Activated CD4-positive, alpha-beta T cell treated with anti-CD3 and anti-CD28 coated beads, Interleukin-2, amount 10 ng/mL, durations not matched to agents 24 days and 14 days (primary cell): ENCODE data around the gene ITGBL1. TPM values are rescaled to one million over a fixed set of nuclear protein-coding genes. Genes with fewer than 3 reads are reported as not detected.

ENCODE experiments used
- DNase-seq: peaks from one replicate; pipeline ENCODE4 v3.0.0; 2022
- H3K27ac Mint-ChIP-seq: one replicate; pipeline ENCODE4 v1.8.0; 2022; ENCODE audit warnings: mild to moderate bottlenecking, mixed read lengths
- H3K27me3 Mint-ChIP-seq: one replicate; pipeline ENCODE4 v1.8.0; 2022; ENCODE audit warnings: mixed read lengths
- H3K36me3 Mint-ChIP-seq: one replicate; pipeline ENCODE4 v1.8.0; 2022; ENCODE audit warnings: low read depth, mild to moderate bottlenecking, mixed read lengths
- H3K4me1 Mint-ChIP-seq: one replicate; pipeline ENCODE4 v1.8.0; 2021; ENCODE audit warnings: mixed read lengths
- H3K4me3 Mint-ChIP-seq: one replicate; pipeline ENCODE4 v1.8.0; 2022; ENCODE audit warnings: mild to moderate bottlenecking, moderate library complexity, mixed read lengths
- H3K9me3 Mint-ChIP-seq: one replicate; pipeline ENCODE4 v1.8.0; 2021; ENCODE audit warnings: mixed read lengths
- intact Hi-C: fragments of 100-400 bp; cut with micrococcal nuclease; formaldehyde crosslinking; loops from one replicate; pipeline ENCODE4 v1.15.1; 2023
- total RNA-seq: library from RNA; stranded (reverse); gene quantifications from 2 replicates; pipeline ENCODE4 v1.2.3, GENCODE V29; 2022

Gene ITGBL1
- total RNA-seq, 1 donor from 2014 or later = not detected

GRCh38 chr13:101474419-101474957 is 22.0 kb downstream of the ITGBL1 start:
- Mint-ChIP-seq H3K27ac (no peak overlapping the region), H3K4me3 (no peak overlapping the region), H3K4me1 (no peaks in the 10 kb centered on the region), H3K36me3 (no peaks in the 10 kb centered on the region), H3K27me3 (no peaks in the 10 kb centered on the region), H3K9me3 (no peaks in the 10 kb centered on the region)
- DNase-seq = no peak
- intact Hi-C loops = no loop called here

DNA sequence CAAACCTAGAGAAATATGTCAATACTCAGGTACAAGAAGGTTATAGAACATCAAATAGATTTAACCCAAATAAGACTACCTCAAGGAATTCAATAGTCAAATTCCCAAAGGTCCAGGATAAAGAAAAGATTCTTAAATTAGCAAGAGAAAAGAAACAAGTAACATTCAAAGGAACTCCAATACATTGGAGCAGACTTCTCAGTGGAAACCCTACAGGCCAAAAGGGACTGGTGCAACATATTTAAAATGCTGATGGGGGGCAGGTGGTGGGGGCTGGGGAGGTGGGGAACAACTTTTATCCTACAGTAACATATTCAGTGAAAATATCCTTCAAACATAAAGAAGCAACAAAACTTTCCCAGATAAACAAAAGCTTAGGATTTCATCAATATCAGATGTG is 23.1 kb downstream of the ITGBL1 start:
- no peak for DNase-seq
- H3K27ac Mint-ChIP-seq = no peak overlapping the region
- no peak overlapping the region for H3K4me3 Mint-ChIP-seq
- H3K4me1 Mint-ChIP-seq = no peaks in the 10 kb centered on the region
- intact Hi-C loops = no loop called here
- no peaks in the 10 kb centered on the region for H3K36me3 Mint-ChIP-seq
- no peaks in the 10 kb centered on the region for H3K27me3 Mint-ChIP-seq
- H3K9me3 Mint-ChIP-seq = no peaks in the 10 kb centered on the region

DNA sequence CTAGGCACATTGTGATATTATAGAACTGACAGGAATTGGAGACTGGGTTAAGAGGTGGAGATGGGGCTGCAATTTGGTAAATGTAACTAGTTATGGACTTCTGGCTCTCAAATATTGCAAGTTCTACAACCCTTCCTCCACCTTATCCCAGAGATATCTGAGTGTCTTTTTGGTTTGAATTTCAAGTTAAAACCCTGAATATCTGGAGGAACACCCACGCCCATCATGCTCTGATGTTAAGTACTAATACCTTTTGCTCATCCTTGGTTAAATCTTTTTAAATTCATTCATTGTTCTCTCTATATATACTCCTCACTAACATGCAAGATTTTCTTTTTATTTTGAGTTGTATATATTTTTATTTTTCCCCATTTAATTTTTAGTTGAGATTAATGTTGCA is 28.9 kb downstream of the ITGBL1 start:
- no peak for DNase-seq
- Mint-ChIP-seq H3K4me3 (no peak overlapping the region), H3K27me3 (no peaks in the 10 kb centered on the region), H3K4me1 (no peaks in the 10 kb centered on the region), H3K36me3 (no peaks in the 10 kb centered on the region), H3K27ac (no peak overlapping the region), H3K9me3 (no peaks in the 10 kb centered on the region)
- intact Hi-C loops = no loop called here

DNA sequence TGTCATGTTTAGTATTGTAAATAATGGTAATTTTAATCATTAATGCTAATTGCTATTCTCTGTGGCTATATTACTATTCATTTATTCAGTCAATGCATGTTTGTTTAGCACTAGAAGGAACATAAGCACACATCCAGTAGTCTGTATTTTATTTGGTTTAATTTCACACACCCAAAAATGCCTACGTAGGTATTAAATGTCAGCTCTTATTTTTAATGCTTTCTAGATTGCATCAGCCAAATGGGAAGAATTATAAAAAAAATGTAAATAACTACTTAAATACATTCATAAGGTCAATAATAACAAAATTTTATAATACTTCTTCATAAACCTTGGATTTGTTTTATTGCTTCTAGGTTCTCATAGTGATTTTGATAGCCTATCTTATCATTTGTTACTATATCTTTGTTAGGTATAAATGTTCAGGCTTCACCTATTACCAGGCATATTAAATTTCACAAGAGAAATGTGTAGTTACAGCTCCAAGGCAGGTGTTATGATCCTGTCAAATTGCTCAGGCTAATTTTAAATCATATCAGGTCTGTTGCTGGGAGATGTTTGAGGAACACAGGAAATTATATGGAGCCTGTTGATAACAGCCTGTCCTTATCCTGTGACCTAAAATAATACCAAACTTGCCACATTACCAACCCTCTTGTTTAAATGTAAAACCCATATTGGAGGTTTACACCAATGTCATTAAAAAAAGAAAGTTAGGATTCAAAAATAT is 34.4 kb downstream of the ITGBL1 start:
- no peak for DNase-seq
- H3K36me3 Mint-ChIP-seq = no peaks in the 10 kb centered on the region
- no peak overlapping the region for H3K4me3 Mint-ChIP-seq
- H3K9me3 Mint-ChIP-seq = no peaks in the 10 kb centered on the region
- intact Hi-C loops = no loop called here
- no peaks in the 10 kb centered on the region for H3K4me1 Mint-ChIP-seq
- no peak overlapping the region for H3K27ac Mint-ChIP-seq
- no peaks in the 10 kb centered on the region for H3K27me3 Mint-ChIP-seq

DNA sequence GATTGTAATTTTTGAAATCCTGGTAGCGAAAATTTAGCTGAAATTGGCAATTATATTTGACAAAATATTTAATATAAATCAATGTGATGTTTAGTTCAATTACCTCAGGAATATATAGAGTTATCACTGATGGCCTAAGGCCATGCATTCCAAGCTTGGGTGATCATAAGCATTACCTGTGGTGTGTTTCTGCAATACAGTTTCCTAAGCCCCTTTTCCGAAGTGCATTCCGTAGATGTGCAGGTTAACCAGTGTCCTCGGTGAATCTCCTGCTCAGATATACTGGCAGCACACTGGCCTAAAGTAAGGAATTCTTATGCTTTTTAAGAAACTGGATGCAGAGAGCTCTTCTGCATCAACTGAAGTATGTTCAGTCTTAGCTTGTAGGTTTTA is 35.0 kb downstream of the ITGBL1 start:
- Mint-ChIP-seq H3K4me1 (no peaks in the 10 kb centered on the region), H3K9me3 (no peaks in the 10 kb centered on the region), H3K36me3 (no peaks in the 10 kb centered on the region), H3K27me3 (no peaks in the 10 kb centered on the region), H3K4me3 (no peak overlapping the region), H3K27ac (no peak overlapping the region)
- intact Hi-C loops = no loop called here
- no peak for DNase-seq

- intact Hi-C loops = no loop called here
- Mint-ChIP-seq H3K9me3 (no peaks in the 10 kb centered on the region), H3K4me1 (no peaks in the 10 kb centered on the region)
Measured at GRCh38 chr13:101488734-101489133, 36.3 kb downstream of the ITGBL1 start.

DNA sequence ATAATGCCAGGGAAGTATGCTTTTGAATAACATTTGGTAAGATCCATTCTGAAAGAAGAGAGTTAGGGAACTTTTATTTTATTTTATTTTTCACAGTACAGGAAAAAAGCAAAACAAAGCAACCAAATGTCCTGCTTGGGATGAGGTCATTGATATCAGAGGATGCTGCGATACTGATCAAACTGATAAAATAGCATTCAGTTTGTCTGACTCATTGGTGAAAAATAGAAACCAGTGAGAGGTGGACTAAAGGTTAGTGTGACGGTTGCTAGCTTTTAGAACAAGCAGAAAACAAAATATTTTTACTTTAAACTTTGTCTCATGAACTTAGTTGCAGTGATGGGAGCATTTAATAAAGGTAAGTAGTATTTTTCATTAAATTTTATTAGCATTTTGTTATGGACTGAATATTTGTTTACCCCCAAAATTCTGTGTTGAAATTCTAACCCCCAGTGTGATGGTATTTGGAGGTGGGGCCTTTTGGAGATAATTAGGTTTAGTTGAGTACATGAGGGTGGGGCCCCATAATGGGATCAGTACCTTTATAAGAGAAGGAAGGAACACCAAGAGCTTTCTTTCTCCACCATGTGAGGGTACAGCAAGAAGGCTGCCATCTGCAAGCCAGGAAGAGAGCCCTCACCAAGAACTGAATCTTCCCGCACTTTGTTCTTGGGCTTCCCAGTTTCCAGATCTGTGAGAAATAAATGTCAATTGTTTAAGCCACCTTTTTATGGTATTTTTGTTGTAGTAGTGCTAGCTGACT is 37.3 kb downstream of the ITGBL1 start:
- Mint-ChIP-seq H3K27ac (no peak overlapping the region), H3K36me3 (no peaks in the 10 kb centered on the region), H3K9me3 (no peaks in the 10 kb centered on the region), H3K4me3 (no peak overlapping the region), H3K4me1 (no peaks in the 10 kb centered on the region), H3K27me3 (no peaks in the 10 kb centered on the region)
- intact Hi-C loops = no loop called here
- no peak for DNase-seq

More at GRCh38 chr13:101488734-101489133, 36.3 kb downstream of the ITGBL1 start:
- Mint-ChIP-seq H3K36me3 (no peaks in the 10 kb centered on the region), H3K27me3 (no peaks in the 10 kb centered on the region), H3K4me3 (no peak overlapping the region), H3K27ac (no peak overlapping the region)
- no peak for DNase-seq

GRCh38 chr13:101490406-101491015 is 38.0 kb downstream of the ITGBL1 start:
- Mint-ChIP-seq H3K4me1 (no peaks in the 10 kb centered on the region), H3K27me3 (no peaks in the 10 kb centered on the region), H3K9me3 (no peaks in the 10 kb centered on the region), H3K36me3 (no peaks in the 10 kb centered on the region), H3K27ac (no peak overlapping the region), H3K4me3 (no peak overlapping the region)
- intact Hi-C loops = no loop called here
- DNase-seq = no peak

DNA sequence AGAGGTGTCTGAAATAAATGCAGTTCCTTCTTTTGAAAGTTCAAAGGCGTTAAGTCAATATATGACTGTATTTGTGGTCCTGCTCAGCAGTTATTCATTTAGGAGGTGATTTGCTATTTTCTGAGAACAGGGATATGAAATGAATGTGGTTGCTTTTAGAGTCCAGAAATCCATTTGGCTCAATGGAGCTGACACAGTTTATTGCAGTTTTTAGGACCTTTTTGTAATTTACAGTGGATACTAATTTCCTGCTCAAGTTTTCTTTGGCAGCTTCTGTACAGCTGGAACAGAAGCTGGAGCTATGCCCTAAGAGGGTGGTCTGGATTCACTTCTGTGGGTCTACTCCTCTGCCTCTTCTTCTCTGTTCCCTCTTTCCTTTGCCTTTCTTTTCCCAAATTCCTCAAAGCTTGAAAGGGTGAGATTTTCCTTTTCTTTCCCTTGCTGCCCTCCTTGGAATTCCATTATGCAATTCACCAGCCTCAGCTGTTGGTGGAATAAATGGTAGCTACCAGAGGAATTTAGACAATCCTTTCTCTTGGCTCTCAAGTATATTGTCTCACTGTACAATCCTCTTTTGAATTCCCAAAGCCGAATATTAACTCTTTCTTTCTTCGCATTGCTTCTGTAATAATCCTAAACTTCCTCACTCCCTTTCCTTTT is 39.9 kb downstream of the ITGBL1 start:
- no peaks in the 10 kb centered on the region for H3K4me1 Mint-ChIP-seq
- H3K36me3 Mint-ChIP-seq = no peaks in the 10 kb centered on the region
- intact Hi-C loops = no loop called here
- no peak overlapping the region for H3K27ac Mint-ChIP-seq
- H3K9me3 Mint-ChIP-seq = no peaks in the 10 kb centered on the region
- H3K4me3 Mint-ChIP-seq = no peak overlapping the region
- DNase-seq = no peak
- no peaks in the 10 kb centered on the region for H3K27me3 Mint-ChIP-seq

GRCh38 chr13:101493541-101493940 is 41.1 kb downstream of the ITGBL1 start:
- H3K4me1 Mint-ChIP-seq = no peaks in the 10 kb centered on the region
- no peaks in the 10 kb centered on the region for H3K9me3 Mint-ChIP-seq
- H3K4me3 Mint-ChIP-seq = no peak overlapping the region
- no peak for DNase-seq
- no peak overlapping the region for H3K27ac Mint-ChIP-seq
- no peaks in the 10 kb centered on the region for H3K27me3 Mint-ChIP-seq
- intact Hi-C loops = no loop called here
- no peaks in the 10 kb centered on the region for H3K36me3 Mint-ChIP-seq

- no peak overlapping the region for H3K27ac Mint-ChIP-seq
- no peaks in the 10 kb centered on the region for H3K36me3 Mint-ChIP-seq
- no peaks in the 10 kb centered on the region for H3K4me1 Mint-ChIP-seq
- H3K4me3 Mint-ChIP-seq = no peak overlapping the region
- intact Hi-C loops = no loop called here
- no peaks in the 10 kb centered on the region for H3K27me3 Mint-ChIP-seq
- no peaks in the 10 kb centered on the region for H3K9me3 Mint-ChIP-seq
- DNase-seq = no peak
Measured at GRCh38 chr13:101499406-101499805, 46.9 kb downstream of the ITGBL1 start.

GRCh38 chr13:101502618-101503017 is 50.1 kb downstream of the ITGBL1 start:
- intact Hi-C loops = no loop called here
- H3K27ac Mint-ChIP-seq = no peak overlapping the region
- DNase-seq = no peak
- H3K4me1 Mint-ChIP-seq = no peaks in the 10 kb centered on the region
- H3K36me3 Mint-ChIP-seq = no peaks in the 10 kb centered on the region
- no peaks in the 10 kb centered on the region for H3K9me3 Mint-ChIP-seq
- H3K4me3 Mint-ChIP-seq = no peak overlapping the region
- peaks cover 4% of the 10 kb centered on the region for H3K27me3 Mint-ChIP-seq

DNA sequence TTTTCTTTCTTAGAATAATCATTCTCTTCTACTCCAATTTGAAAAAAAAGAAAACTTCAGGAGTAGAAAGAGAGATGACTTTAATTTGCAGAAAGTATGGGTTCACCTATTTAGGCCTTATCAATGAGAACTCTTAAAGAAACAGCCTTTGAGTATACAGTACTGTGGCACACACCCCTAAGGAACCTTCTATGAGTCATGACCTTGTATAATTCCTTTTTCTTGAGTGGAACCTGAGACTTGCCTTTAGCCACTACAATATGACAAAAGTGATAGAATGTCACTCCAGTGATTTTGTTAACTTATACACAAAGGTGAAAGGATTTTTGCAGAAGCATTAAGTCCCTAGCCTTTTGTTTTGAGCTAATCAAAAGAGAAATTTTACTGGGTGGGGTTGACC is 58.7 kb downstream of the ITGBL1 start:
- H3K4me3 Mint-ChIP-seq = no peak overlapping the region
- H3K9me3 Mint-ChIP-seq = no peaks in the 10 kb centered on the region
- no peak overlapping the region for H3K27ac Mint-ChIP-seq
- H3K36me3 Mint-ChIP-seq = no peaks in the 10 kb centered on the region
- peaks cover 7% of the 10 kb centered on the region for H3K27me3 Mint-ChIP-seq
- intact Hi-C loops = loop anchor here (5.0 to 10.0 kb wide), 2 partner anchors 944 to 1046 kb away; no protein-coding TSS in a partner anchor
- no peak for DNase-seq
- H3K4me1 Mint-ChIP-seq = no peaks in the 10 kb centered on the region
